Right renal cortex interstitium (tissue), 3 donors: Measurements from ENCODE around the gene PLEKHS1. TPM values are rescaled to one million over a fixed set of nuclear protein-coding genes. Genes with fewer than 3 reads are reported as not detected.
"Not testable (repeated sequence)": the region's sequence is repeated elsewhere in the genome, so short reads cannot be mapped to it uniquely, and the experiment has no call there.

Experiments used
- DNase-seq, 3 donors: peaks; one replicate each; pipeline ENCODE4 v3.0.0-alpha.2; 2013; ENCODE audit warnings: low read depth in 3 of 3, low spot score in 2 of 3
- polyA plus RNA-seq, 3 donors: library from polyadenylated mRNA; unstranded; fragments of 120-200 nt; gene quantifications; one replicate each; pipeline ENCODE4 v1.2.1, GENCODE V29; 2013; ENCODE audit not compliant: insufficient read length in 3 of 3

The PLEKHS1 gene
- polyA plus RNA-seq, 3 donors = 0.18 to 0.21 TPM; not detected in 1

DNA sequence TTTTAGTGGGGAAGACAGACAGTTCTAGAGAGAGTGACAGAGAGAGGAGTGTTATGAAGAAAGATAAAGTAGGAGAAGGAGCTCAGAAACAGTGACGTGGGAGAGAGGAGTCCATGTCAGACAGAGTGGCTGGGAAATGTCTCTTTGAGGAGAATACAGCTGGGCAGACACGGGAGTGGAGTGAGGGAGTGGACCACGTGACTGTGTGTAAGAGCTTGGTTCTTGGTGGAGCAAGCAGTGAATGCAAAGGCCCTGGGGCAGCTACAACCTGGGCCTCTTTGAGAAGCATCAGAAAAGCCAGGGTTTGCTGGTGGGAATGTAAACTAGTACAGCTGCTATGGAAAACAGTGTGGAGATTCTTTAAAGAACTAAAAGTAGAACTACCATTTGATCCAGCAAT, 11.9 kb upstream of the PLEKHS1 start:
- no peak for DNase-seq

DNA sequence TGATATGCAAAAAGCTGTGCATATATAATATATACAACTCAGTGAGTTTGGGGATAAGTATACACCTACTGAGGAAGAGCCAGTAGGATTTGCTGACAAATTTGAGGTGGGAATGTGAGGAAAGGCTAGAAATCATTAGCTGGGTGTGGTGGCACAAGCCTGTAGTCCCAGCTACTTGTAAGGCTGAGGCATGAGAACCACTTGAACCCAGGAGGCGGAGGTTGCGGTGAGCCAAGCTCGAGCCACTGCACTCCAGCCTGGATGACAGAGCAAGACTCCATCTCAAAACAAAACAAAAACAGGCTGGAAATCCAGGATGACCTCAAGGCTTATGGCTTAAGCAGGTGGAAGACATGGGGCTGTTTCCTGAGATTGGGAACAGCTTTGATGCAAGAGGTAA, 10.6 kb upstream of the PLEKHS1 start:
- no peak for DNase-seq

DNA sequence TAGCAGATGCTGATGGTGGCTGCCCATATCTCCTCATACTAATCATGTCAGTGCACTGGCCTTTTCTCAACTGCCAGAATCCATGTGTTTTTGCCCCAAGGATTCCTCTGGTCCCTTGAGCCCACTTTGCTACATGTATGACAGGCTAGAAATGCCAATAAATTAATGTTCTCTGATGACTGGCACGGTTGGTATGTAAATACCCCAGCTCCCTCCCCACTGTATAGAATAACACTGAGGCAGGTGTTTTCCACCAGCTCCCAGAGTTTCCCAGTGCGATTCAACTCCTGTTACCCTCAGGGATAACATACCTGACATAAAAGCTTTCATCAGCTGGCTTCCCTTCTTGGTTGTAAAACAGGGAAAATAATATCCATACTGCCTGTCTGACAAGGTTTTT, 9.0 kb upstream of the PLEKHS1 start:
- no peak for DNase-seq

DNA sequence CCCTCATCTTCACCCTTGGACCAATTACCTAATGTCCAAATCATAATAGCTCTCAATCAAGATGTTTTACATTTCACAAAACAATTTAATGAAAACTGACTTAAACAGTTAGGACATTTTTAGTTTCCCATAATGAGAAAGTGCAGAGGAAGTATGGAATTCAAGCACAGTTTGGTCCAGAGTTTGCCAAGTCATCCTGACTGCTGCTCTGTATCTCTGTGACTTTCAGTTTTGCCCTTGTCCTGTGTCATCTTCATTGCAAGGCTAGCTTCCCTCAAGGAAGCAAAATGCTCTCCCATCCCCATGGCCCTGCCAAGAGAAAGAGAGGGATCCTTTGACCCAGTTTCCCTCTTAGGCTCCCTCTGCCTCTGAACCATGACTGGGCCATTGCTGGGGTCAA, 7.9 kb upstream of the PLEKHS1 start:
- DNase-seq = no peak

DNA sequence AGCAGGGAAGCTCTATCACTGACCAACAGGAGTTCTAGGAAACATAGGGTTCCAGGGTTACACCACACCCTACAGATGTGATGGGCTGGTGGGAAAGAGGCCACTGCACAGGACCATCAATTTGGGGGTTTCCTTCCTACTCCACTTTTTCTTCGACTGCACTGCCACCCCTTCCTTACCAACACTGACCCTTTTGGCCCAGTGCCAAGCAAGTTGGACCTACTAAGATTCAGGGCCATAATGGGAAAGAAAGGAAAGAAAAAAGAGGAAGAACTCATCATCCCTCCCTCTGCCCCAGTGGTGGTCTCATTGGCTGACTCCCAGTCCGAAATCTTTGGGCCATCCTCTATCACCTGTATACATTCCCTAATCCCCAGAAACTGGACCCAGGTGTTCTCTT, 6.1 kb upstream of the PLEKHS1 start:
- no peak for DNase-seq

DNA sequence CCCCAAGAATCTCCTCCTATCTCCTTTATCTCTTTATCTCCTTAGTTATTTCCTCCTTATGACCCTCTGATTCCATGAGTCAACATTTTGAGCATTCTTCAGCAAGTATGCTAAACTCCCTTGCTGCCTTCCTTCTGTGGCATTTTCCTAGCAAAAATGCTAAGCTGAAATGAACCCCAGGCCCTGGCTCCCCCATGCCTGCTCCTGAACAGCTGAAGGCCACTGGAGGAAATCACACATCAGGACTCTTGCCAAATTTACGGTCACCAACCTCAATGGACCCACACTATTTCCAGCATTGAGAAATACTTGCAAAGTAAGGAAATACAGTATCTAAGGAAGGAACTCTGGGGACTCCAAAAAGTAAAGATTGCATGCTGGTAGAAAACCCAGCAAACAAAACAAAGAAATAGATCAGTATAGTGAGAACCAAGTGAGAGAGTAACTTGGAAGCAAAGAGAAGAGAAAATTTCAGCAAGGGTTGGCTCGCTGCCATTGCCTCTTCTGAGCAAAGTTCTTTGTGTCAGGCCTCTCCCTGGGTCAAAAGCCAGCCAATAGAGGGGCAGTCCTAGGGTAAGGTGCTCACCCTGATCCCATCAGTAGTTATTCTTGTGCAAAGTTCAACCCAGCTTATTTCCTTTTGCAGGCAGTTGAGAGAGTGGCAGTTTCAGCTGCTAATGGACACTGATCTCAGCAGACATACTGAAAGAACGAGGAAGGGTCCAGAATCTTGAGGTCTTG, 5.1 kb upstream of the PLEKHS1 start:
- no peak for DNase-seq

DNA sequence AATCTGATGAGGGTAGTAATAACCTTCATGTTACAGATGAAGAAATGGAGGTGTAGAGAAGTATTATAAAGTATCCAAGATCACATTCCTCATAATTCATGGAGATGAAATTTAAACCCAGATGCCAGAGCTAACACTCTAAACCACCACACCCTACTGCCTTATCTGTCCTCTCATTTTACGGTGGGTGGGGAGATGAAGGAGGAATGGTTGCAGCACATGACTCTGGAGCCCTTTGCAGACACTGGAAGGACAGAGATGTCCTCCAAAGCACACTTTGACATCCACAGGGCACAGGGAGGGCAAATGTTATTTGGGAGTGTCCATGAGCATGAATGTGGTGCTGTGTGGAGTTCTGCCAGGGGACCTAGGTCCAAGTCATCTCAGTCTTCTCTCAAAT, 1.1 kb downstream of the PLEKHS1 start:
- DNase-seq = no peak

DNA sequence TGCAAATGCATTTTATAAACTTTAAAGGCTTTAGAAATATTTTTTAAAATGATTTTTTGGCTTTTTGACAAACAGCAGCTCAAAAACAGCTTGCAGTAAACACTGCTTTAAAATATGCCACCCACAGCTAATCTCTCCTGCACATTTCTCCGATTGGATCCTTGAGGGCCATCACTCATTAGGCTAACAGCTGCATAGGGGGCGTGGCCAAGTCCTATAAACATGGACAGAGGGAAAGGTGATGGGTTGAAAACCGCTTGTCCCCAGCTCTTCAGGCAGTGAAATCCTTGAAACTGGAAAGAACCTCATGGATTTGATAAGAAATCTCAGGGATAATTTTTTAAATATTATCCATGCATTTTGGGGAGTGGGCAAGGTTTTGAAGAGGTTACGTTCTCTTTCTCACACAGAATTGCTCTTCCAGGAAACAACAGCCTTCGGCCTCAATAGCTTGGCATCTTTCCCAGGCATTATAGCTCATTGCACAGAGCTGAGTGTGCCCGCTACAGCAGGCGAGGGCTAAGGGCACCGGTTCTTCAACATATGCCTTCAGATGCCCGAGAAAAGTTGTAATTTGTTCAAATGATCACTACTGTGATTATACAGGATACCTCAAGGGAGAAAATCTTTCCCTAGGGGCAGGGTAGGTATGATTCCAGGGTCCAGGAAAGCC, 1.7 kb downstream of the PLEKHS1 start:
- no peak for DNase-seq

DNA sequence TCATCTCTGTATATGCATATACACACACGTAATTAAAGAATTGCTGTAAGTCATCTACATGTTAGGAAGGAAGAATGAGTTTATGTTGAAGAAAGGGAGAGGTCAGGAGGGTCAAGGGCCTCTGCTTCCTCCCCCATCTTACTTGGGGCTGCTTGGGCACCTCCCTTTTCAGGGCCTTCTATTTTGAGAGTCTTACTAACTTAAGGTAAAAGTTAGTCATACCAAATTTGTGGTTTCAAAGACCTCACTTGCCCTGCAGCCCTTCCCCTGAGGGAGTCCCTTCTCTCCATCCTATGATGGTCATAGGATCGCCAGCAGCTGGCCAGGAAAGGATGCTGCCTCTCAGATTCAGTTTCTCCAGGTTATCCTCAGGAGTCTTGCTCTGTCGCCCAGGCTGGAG, 2.6 kb downstream of the PLEKHS1 start:
- no peak for DNase-seq

DNA sequence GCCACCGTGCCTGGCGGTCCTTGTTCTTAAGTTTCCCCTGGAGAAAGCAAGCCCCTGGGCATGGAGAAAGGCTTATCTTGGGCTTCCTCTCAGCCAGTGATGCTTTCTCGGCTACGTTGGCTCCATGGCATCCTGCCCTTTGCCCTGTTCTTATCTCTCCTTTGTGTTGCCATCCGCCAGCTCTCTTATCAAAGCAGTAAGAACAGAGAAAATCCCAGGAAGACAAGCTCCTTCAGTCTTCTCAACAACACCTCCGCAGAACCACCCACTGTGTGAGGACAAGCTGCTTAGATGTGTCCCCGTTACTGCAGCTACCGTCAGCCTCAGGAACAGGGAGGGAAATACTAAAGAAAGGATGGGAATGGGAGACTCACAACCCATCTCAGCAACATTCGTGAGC, 3.3 kb downstream of the PLEKHS1 start:
- no peak for DNase-seq

DNA sequence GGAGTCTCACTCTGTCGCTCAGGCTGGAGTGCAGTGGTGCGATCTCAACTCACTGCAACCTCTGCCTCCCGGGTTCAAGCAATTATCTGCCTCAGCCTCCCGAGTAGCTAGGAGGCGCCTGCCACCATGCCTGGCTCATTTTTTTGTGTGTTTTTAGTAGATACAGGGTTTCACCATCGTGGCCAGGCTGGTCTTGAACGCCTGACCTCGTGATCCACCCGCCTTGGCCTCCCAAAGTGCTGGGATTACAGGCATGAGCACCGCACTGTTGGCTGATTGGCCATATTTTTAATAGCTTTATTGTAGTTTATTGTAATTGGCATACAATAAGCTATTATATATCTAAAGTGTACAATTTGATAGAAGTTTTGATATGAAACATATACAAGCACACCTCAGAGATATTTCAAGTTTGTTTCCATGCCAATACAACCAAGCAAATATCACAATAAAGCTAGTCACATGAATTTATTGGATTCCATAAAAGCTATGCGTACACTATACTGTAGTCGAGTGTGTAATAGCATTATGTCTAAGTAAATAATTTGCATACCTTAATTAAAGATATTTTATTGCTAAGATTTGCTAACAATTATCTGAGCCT, 5.6 kb downstream of the PLEKHS1 start:
- no peak for DNase-seq

DNA sequence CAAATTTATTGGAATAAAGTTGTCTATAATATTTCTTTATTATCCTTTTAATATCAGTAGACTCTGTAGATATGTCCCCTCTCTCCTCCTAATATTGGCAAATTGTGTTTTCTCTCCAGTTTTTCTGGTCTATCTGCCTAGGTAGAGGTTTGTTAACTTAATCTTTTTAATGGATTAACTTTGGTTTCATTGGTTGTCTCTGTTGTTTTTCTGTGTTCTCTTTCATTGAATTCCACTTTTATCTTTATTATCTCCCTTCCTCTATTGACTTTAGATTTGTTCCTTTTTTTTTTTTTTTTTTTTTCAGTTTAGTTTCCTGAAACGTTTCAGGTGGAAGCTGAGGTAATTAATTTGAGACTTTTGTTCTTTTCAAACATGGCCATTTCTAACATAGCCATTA, 10.6 kb downstream of the PLEKHS1 start:
- DNase-seq = no peak

DNA sequence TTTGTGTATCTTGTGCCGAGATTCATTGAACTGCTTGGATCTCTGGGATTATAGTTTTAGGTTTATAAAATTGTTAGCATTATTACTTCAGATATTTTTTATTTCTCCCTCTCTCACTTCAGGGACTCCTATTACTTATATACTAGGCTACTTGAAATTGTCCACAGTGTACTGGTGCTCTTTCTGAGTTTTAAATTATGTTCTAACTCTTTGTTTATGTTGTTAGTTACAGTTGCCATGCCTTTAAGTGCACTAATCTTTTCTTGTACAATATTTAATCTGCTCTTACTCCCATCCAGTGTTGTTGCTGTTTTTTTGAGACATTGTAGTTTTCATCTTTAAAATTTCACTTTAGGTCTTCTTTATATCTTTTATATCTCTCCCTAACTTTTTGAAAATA, 13.1 kb downstream of the PLEKHS1 start:
- no peak for DNase-seq

DNA sequence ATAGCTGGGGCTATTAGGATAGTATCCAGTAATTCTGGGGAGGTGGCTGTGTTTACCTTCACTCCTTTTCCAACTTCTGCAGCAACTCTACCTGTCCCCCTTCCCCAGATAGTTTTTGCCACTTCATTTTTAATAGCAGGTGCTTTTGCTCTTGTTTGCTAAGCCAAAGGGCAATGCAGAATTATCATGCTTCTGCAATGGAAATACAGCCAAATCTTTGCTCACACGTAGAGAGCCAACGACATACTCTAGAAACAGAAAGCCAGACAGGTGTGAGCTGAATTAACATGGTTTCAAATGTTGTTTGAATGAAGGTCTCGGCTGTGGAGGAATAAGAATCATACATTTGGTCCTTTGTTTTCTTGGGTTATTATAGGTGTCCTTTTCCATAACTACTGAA, 14.4 kb downstream of the PLEKHS1 start:
- no peak for DNase-seq

DNA sequence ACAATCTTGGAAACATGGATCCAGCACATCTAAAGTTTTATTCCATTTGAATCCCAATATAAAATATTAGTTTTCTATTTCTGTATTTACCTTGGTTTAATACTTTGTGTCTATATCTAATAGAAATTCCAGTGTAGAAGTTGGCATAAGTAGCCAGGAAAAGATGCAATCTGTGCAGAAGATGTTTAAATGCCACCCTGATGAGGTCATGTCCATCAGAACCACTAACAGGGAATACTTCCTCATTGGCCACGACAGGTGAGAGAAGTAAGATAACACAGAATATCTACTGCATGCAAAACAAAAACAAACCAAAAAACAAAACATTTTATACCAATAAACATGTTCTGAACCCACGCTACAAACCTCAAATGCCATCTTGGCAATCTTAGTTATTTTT, 15.7 kb downstream of the PLEKHS1 start:
- no peak for DNase-seq

DNA sequence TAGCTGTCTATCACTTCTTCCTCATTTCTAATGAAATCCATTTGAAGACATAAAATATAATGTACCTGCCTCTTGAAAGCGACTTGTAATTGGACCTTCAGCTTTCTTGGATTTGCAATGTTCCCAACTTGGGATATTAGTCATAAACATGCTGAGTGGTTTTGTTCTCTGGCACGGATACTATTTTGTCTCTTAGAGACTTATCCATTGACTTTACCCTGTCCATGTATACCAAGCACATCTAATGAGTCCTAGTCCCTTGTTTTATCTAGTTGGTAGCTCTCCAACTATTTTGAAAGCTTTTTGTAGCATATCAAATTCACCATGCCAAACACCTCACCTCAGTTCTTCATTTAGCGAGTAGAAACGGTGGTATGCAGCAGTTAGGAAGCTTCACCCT, 18.9 kb downstream of the PLEKHS1 start:
- no peak for DNase-seq

DNA sequence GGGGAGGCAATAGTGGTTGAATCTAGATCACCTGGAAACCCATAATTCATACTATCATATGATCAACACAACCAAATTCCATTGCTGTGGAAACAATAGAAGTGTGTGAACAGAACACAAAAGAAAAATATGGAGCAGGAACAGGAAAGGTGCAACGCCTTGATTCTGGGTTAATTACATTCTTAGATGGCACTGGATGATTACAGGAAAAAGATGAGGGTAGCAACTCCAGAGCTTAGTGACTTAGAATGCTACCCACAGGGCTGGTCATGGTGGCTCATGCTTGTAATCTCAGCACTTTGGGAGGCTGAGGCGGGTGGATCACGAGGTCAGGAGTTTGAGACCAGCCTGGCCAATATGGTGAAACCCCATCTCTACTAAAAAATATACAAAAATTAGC, 19.6 kb downstream of the PLEKHS1 start:
- DNase-seq = not testable (repeated sequence)

DNA sequence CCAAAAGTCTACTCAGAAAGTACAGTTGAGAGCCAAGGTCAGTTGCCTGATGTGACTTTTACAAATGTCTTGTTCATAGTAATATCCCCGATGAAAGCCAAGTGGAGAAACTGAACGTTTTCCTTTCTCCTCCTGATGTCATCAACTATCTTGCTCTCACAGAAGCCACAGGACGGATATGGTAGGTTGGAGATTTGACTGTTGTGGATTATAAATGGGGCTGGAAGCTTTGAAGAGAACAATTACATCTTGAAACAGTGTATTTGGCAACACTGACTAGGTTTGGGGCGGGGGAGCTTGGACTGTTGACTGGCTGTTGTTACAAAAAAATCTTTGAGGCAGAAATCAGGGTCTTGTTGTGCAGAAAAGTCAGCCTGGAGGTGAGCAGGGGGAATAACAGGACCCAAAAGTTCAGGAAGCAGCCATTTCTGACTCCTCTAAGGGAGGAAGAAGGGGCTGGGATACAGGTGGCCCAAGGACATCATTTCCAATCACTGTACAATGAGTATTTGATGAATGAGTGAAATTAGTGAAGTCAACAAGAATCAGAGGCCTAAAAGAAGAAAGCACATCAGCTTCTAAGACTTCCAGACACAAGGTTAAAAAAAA, 24.3 kb downstream of the PLEKHS1 start:
- no peak for DNase-seq

DNA sequence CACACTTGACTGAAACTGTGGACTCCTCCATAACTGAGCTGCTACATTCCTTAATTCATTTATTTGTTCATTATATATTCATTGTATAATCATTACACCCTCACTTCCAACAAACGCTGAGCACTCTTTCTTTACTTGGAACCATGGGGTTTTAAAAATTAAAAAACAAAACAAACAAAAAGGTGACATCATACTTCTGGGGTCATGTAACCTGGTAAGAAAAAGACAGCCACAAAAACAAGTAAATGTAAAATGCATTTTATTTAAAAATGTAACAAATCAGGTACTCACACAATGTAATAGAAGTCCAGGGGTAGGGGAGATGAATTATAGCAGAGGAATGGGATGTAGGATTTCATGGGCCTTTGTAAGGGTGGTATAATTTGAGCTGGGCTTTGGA, 25.1 kb downstream of the PLEKHS1 start:
- DNase-seq = no peak

DNA sequence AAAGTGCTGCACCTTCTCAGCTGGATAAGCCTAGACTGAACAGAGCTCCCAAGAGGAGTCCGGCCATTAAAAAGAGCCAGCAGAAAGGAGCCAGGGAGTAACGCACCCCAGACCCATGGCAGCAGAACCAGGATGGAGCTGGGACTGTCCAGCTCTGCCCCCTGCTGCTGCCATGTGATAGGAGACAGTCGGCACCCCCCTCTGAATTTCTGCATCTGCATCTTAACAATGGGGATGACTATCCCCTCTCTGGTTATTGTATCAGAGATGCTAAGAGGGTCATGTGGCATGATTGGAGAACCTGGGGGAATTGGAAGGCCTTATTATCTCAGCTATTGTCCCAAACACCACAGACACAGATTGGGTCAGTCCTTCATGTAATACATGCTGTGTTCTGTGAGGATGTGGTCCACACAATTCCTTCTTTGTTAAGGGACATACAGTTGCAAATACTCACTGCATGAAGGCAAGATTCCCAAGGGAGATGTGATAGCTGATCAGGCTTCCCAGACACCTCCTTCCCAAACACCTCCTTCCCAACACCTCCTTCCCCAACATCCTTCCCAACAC, 29.3 kb downstream of the PLEKHS1 start:
- no peak for DNase-seq

DNA sequence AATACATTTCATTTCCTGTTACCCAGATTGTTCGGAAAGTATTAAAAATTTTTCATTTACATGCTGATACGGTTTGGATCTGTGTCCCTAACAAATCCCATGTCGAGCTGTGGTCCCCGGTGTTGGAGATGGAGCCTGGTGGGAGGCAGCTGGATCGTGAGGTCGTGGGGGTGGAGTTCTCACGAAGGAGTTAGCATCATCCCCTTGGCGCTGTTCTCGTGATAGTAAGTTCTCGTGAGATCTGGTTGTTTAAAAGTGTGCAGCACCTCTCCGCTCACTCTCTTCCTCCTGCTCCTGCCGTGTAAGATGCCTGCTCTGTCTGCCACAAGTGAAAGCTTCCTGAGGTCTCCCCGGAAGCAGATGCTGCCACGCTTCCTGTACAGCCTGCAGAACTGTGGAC, 30.9 kb downstream of the PLEKHS1 start:
- no peak for DNase-seq
